Heart left ventricle (tissue), 13 donors: ENCODE data around the gene FTCDNL1.

Experiments used
- CTCF ChIP-seq, 12 donors: fragments of 200-600 bp; sonication (generic) in 4 of 12; IDR thresholded peaks; one replicate each; pipeline versions ENCODE4 v1.5.0 to v1.8.0; 2018 to 2022; ENCODE audit warnings: antibody characterized with exemption in 12 of 12, mild to moderate bottlenecking in 5 of 12
- POLR2A ChIP-seq, 2 donors: fragments of 450-650 bp; IDR thresholded peaks; one replicate each; pipeline ENCODE4 v1.6.1; 2017; ENCODE audit warnings: antibody characterized with exemption in 2 of 2, mild to moderate bottlenecking in 2 of 2, moderate library complexity in 2 of 2
- donor health status: ischemic (EF 13 %, LVEDD 7.1; RV severe dilation, severe dysfunction).
- donor health status: DM: no; HTN: yes; CAD: no.
- donor health status: DM: no; HTN: no; CAD: no.
- donor health status: ischemic (EF 25% LVEDD 6.9; RV normal size, moderate dysfunction).
- donor health status: ischemic (EF 25% LVEDD 5.7; RV mildly dilated, moderate dysfunction).
- donor health status: ischemic (EF 35%, LVEDD 5.7; RV mildly dilated, moderate dysfunction).
- donor health status: nonischemic (EF 11% LVEDD 7.7; RV severe dilation, severe dysfunction).
- donor health status: DM: yes; HTN: yes; CAD: no.
- donor health status: PGD.
- donor health status: ischemic (EF 29% LVEDD 5.4; RV normal size, mild dysfunction).
- donor health status: nonischemic (EF 23%, LVEDD 6.1; RV moderate dilation, normal function).

GRCh38 chr2:199807966-199808365 lies 43.0 kb downstream of the FTCDNL1 start:
- no peak for TF ChIP-seq CTCF (IDR thresholded peaks at IDR 0.05)
- TF ChIP-seq POLR2A (IDR thresholded peaks at IDR 0.05): no peak
